Fibroblast of lung (primary cell): ENCODE results near the gene DPYD. TPM values are rescaled to one million over a fixed set of nuclear protein-coding genes. Genes with fewer than 3 reads are reported as not detected.
A peak's percentile ranks its signal among the peaks of the same experiment; 100 is the strongest.

Experiments
- DNase-seq, 2 donors: peaks; one replicate each; pipeline versions ENCODE4 v3.0.0 to v3.0.0-alpha.2; 2010; ENCODE audit warnings: low read depth in 2 of 2
- H2AFZ ChIP-seq: 2 replicates; pipeline ENCODE4 v1.5.1; 2012; ENCODE audit warnings: low read length, control low read depth, inconsistent platforms
- H3K27ac ChIP-seq: 2 replicates; pipeline ENCODE4 v1.5.1; 2011; ENCODE audit warnings: low read length, control low read depth; ENCODE audit not compliant: insufficient read depth
- H3K27me3 ChIP-seq: 2 replicates; pipeline ENCODE4 v1.5.1; 2011; ENCODE audit warnings: mild to moderate bottlenecking, low read length; ENCODE audit not compliant: control insufficient read depth, insufficient read depth
- H3K36me3 ChIP-seq: 2 replicates; pipeline ENCODE4 v1.5.1; 2011; ENCODE audit warnings: low read length; ENCODE audit not compliant: control insufficient read depth, insufficient read depth
- H3K4me1 ChIP-seq: 2 replicates; pipeline ENCODE4 v1.5.1; 2011; ENCODE audit warnings: low read length; ENCODE audit not compliant: control insufficient read depth, insufficient read depth; ENCODE audit errors: extremely low read depth
- H3K4me2 ChIP-seq: 2 replicates; pipeline ENCODE4 v1.5.1; 2011; ENCODE audit warnings: low read length, control low read depth; ENCODE audit not compliant: insufficient read depth; ENCODE audit errors: extremely low read depth
- H3K4me3 ChIP-seq, 4 experiments: fragments of 200-600 bp in 1 of 4; sonication (generic) in 1 of 4; replicated peaks in 1 of 4; 2 replicates each; pipeline ENCODE4 v1.5.1; 2011 to 2016; ENCODE audit warnings: low read length in 4 of 4, low read depth in 3 of 4, mild to moderate bottlenecking in 3 of 4, control low read depth in 2 of 4, inconsistent platforms in 1 of 4, mixed read lengths in 1 of 4; ENCODE audit not compliant: insufficient read depth in 1 of 4; ENCODE audit errors: control extremely low read depth in 1 of 4
- H3K79me2 ChIP-seq: 2 replicates; pipeline ENCODE4 v1.5.1; 2012; ENCODE audit warnings: mild to moderate bottlenecking, low read length, inconsistent platforms; ENCODE audit not compliant: control insufficient read depth, insufficient read depth
- H3K9ac ChIP-seq: 2 replicates; pipeline ENCODE4 v1.5.1; 2011; ENCODE audit warnings: mild to moderate bottlenecking, low read length, control low read depth; ENCODE audit not compliant: insufficient read depth
- H3K9me3 ChIP-seq: 2 replicates; pipeline ENCODE4 v1.5.1; 2012; ENCODE audit warnings: low read depth, low read length; ENCODE audit not compliant: control insufficient read depth, insufficient read depth
- H4K20me1 ChIP-seq: 2 replicates; pipeline ENCODE4 v1.5.1; 2011; ENCODE audit warnings: low read length; ENCODE audit not compliant: control insufficient read depth, insufficient read depth; ENCODE audit errors: extremely low read depth
- EZH2 ChIP-seq: IDR thresholded peaks from 2 replicates; pipeline ENCODE4 v1.5.1; 2012; ENCODE audit warnings: low read length, control low read depth, mild to moderate bottlenecking; ENCODE audit errors: missing control alignments
- polyA plus RNA-seq, 2 donors: library from polyadenylated mRNA; depleted of rRNA in 1 of 2; stranded (reverse) in 1 of 2; unstranded in 1 of 2; fragments of >200 nt; gene quantifications; 2 replicates each; pipeline ENCODE4 v1.2.1, GENCODE V29; 2011 to 2012; ENCODE audit warnings: missing spikeins in 1 of 2
- total RNA-seq: library from RNA; depleted of rRNA; stranded (reverse); fragments of >200 nt; gene quantifications from 2 replicates; pipeline ENCODE4 v1.2.1, GENCODE V29; 2014
- TF ChIP-seq, protein P1 (sequence below), 2 donors: IDR thresholded peaks in 1 of 2; conservative IDR thresholded peaks in 1 of 2; 1 replicate in 1 of 2; 2 replicates in 1 of 2; pipeline ENCODE4 v1.5.1; 2011 to 2012; ENCODE audit warnings: low read length in 2 of 2, control low read depth in 1 of 2, inconsistent platforms in 1 of 2, low read depth in 1 of 2, mild to moderate bottlenecking in 1 of 2

The DPYD gene
- total and polyA plus RNA-seq, 2 donors (not counting 1 experiment from before 2014, with no cell fraction given), result 32.0 to 63.1 TPM

DNA sequence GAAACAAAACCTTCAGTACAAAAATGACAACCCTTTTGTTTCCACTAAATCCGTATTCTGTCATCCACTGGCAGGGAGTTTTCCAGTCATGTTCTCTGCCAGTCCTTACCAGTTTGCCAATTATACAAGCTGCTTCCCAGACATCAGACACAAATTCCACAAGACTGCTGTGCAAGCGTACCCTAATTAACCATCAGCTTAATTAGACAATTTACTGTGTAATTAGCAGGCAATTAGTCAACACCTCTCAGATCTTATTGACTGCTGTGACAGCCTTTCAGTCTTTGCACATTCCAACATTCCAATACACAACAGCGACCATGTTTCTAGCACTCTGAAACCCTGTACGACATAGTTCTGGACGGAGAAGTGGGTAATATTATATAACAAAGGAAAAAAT lies 420.1 kb downstream of the DPYD start:
- Histone ChIP-seq H2AFZ (peak overlapping the region; percentile 51), H3K9ac (no peak overlapping the region), H3K4me3 (no peak overlapping the region), H3K27me3 (no peaks in the 10 kb centered on the region), H3K9me3 (no peaks in the 10 kb centered on the region), H4K20me1 (no peaks in the 10 kb centered on the region), H3K27ac (no peak overlapping the region), H3K4me2 (peak overlapping the region; percentile 64), H3K36me3 (no peaks in the 10 kb centered on the region), H3K79me2 (no peaks in the 10 kb centered on the region), H3K4me1 (peaks cover 3% of the 10 kb centered on the region)
- peak; percentile 0 to 4 for DNase-seq
- no peak for TF ChIP-seq EZH2
- TF ChIP-seq, protein P1, sequence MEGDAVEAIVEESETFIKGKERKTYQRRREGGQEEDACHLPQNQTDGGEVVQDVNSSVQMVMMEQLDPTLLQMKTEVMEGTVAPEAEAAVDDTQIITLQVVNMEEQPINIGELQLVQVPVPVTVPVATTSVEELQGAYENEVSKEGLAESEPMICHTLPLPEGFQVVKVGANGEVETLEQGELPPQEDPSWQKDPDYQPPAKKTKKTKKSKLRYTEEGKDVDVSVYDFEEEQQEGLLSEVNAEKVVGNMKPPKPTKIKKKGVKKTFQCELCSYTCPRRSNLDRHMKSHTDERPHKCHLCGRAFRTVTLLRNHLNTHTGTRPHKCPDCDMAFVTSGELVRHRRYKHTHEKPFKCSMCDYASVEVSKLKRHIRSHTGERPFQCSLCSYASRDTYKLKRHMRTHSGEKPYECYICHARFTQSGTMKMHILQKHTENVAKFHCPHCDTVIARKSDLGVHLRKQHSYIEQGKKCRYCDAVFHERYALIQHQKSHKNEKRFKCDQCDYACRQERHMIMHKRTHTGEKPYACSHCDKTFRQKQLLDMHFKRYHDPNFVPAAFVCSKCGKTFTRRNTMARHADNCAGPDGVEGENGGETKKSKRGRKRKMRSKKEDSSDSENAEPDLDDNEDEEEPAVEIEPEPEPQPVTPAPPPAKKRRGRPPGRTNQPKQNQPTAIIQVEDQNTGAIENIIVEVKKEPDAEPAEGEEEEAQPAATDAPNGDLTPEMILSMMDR (conservative IDR thresholded peaks at IDR 0.05 in 1 of 2, IDR thresholded peaks at IDR 0.05 in 1 of 2; ENCODE audit: low read depth in 1 of 2, low read length in 2 of 2), result no peak

DNA sequence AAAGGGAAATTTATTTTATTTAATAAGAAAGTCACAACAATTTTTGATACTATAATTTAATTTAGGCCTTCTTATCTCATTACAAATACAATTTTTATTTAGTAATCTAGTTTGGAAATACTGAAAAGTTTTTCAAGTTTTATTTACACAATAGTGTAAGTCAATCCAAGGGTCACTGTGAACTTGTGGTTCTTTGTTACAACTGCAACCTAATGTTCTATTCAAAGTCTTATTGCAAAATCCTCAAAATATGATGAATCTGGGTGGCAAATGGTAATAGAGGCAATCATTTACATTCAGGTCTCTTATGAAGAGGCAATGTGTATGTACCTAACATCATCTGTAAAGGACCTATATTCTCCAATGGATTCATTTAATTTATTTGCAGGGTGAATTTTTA lies 421.2 kb downstream of the DPYD start:
- no peaks in the 10 kb centered on the region for H3K9me3 ChIP-seq
- no peaks in the 10 kb centered on the region for H3K79me2 ChIP-seq
- TF ChIP-seq, protein P1 (conservative IDR thresholded peaks at IDR 0.05 in 1 of 2, IDR thresholded peaks at IDR 0.05 in 1 of 2; ENCODE audit: low read depth in 1 of 2, low read length in 2 of 2), result no peak
- no peak for TF ChIP-seq EZH2
- no peak overlapping the region for H3K27ac ChIP-seq
- H3K4me1 ChIP-seq, result peaks cover 3% of the 10 kb centered on the region
- H3K36me3 ChIP-seq, result no peaks in the 10 kb centered on the region
- no peak overlapping the region for H3K4me2 ChIP-seq
- no peak overlapping the region for H3K9ac ChIP-seq
- DNase-seq, result peak in 1 of 2 donors; percentile 25
- H3K4me3 ChIP-seq, result no peak overlapping the region
- no peaks in the 10 kb centered on the region for H4K20me1 ChIP-seq
- H2AFZ ChIP-seq, result no peak overlapping the region
- no peaks in the 10 kb centered on the region for H3K27me3 ChIP-seq

DNA sequence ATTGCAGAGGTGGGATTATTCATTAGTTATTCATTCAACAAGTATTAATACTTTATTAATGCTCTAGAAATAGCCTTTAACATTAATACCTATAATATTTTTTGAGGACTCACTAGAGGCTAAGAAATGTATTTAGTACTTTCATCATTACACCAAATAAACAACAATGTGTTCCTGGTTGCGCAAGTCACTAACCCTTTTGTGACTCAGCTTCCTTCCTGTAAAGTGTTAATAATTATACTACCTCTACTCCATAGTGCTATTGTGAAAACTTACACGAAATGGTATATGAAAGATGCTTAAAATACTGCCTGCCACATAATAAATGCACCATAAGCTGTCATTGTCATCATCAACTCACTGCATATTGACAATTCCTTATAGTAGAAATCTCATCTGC lies 431.0 kb downstream of the DPYD start:
- H3K27me3 ChIP-seq, result no peaks in the 10 kb centered on the region
- no peak overlapping the region for H2AFZ ChIP-seq
- no peak overlapping the region for H3K4me2 ChIP-seq
- H3K4me1 ChIP-seq, result no peaks in the 10 kb centered on the region
- TF ChIP-seq, protein P1 (conservative IDR thresholded peaks at IDR 0.05 in 1 of 2, IDR thresholded peaks at IDR 0.05 in 1 of 2; ENCODE audit: low read depth in 1 of 2, low read length in 2 of 2), result no peak
- no peak for TF ChIP-seq EZH2
- H3K4me3 ChIP-seq, result no peak overlapping the region
- no peaks in the 10 kb centered on the region for H4K20me1 ChIP-seq
- H3K27ac ChIP-seq, result no peak overlapping the region
- no peaks in the 10 kb centered on the region for H3K36me3 ChIP-seq
- DNase-seq, result peak; percentile 29 to 61
- H3K79me2 ChIP-seq, result no peaks in the 10 kb centered on the region
- H3K9ac ChIP-seq, result no peak overlapping the region
- no peaks in the 10 kb centered on the region for H3K9me3 ChIP-seq
